ENCODE measurements around the gene P3H3. TPM values are rescaled to one million over a fixed set of nuclear protein-coding genes. Genes with fewer than 3 reads are reported as not detected.

P3H3 gene
- total and polyA plus RNA-seq, 9 of the 15 experiments (the other 6 are each of a cell fraction or from before 2014, with no cell fraction given), result 0.03 to 15.0 (median 4.8) TPM

DNA sequence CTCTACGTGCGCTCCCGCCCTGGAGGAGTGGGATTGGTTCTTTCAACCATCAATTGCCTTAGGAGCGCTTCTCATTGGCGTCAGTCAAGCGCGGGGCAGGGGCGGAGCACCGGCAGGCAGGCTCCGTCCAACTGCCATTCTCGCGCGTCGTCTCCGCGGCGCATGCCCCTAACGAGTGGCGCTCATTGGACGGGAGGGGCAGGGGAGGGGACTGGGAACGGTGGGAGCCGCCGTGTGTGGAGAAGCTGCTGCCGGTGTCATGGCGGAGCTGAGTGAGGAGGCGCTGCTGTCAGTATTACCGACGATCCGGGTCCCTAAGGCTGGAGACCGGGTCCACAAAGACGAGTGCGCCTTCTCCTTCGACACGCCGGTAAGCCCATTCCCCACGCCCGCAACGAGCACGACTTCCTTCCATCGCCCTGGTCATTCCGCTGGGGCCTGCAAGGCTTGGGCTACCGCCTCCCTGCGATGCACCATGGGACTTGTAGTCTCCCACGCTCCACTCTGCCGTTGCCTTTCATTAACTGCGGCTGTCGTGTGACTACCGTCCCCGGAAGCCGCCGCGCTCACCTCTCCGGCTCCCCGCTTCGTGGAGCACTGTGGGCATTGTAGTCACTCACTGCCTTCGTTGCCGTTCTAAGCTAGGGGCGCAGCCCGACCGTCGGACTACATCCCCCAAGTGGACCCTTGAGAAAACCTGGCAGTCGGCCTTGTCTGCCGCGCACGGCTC is 23.9 kb downstream of the P3H3 start, which contains the start of gene USP5 (continued):
- TF ChIP-seq MEF2D (tag; conservative IDR thresholded peaks at IDR 0.05; ENCODE audit: low read depth) (peak; percentile 85), MTA1 (IDR thresholded peaks at IDR 0.05; ENCODE audit: borderline replicate concordance) (peak; percentile 85; the same call in 1 of the 2 replicates), MTF1 (CRISPR knock-in tag; IDR thresholded peaks at IDR 0.05; ENCODE audit: borderline replicate concordance) (no peak), KDM4B (IDR thresholded peaks at IDR 0.05; ENCODE audit: borderline replicate concordance in 2 of 2, low read depth in 1 of 2) (peak in 1 of 2 experiments; percentile 88; a peak in 1 of 4 replicates), HSF4 (CRISPR knock-in tag; IDR thresholded peaks at IDR 0.05; ENCODE audit: borderline replicate concordance) (peak; percentile 69; the same call in 1 of the 2 replicates), POLR2B (IDR thresholded peaks at IDR 0.05; ENCODE audit: low read depth, partially characterized antibody) (peak; percentile 58), THRAP3 (IDR thresholded peaks at IDR 0.05; ENCODE audit: borderline replicate concordance) (no peak), CREBBP (IDR thresholded peaks at IDR 0.05; ENCODE audit: low read depth, low read length) (no peak), TCF7L2 (IDR thresholded peaks at IDR 0.05; ENCODE audit: low read depth, low read length) (no peak), NFIX (CRISPR knock-in tag; IDR thresholded peaks at IDR 0.05; ENCODE audit: low read depth) (no peak), U2AF2 (optimal IDR thresholded peaks at IDR 0.05; ENCODE audit: low read depth, low read length) (no peak), SP1 (CRISPR knock-in tag; IDR thresholded peaks at IDR 0.05) (peak; percentile 87), POLR2G (IDR thresholded peaks at IDR 0.05; ENCODE audit: low read depth, low read length) (peak; percentile 79), ZNF699 (CRISPR knock-in tag; IDR thresholded peaks at IDR 0.05; ENCODE audit: insufficient replicate concordance) (no peak), PKNOX1 (IDR thresholded peaks at IDR 0.05) (peak; percentile 98), ESRRB (CRISPR knock-in tag; IDR thresholded peaks at IDR 0.05; ENCODE audit: borderline replicate concordance) (no peak), ZNF311 (CRISPR knock-in tag; IDR thresholded peaks at IDR 0.05) (peak; percentile 95), EHMT2 (IDR thresholded peaks at IDR 0.05) (no peak), ID3 (CRISPR knock-in tag; IDR thresholded peaks at IDR 0.05) (no peak), ID3 (tag; IDR thresholded peaks at IDR 0.05) (peak; percentile 96), PTTG1 (tag; IDR thresholded peaks at IDR 0.05; ENCODE audit: low read depth) (peak; percentile 83), ZBTB17 (CRISPR knock-in tag; IDR thresholded peaks at IDR 0.05) (peak; percentile 92), ZNF668 (CRISPR knock-in tag; IDR thresholded peaks at IDR 0.05) (no peak), TRIM24 (IDR thresholded peaks at IDR 0.05) (no peak), GTF2F1 (IDR thresholded peaks at IDR 0.05; ENCODE audit: low read depth, low read length) (no peak), CHCHD3 (CRISPR knock-in tag; IDR thresholded peaks at IDR 0.05) (no peak)
- TF ChIP-seq, protein P1, sequence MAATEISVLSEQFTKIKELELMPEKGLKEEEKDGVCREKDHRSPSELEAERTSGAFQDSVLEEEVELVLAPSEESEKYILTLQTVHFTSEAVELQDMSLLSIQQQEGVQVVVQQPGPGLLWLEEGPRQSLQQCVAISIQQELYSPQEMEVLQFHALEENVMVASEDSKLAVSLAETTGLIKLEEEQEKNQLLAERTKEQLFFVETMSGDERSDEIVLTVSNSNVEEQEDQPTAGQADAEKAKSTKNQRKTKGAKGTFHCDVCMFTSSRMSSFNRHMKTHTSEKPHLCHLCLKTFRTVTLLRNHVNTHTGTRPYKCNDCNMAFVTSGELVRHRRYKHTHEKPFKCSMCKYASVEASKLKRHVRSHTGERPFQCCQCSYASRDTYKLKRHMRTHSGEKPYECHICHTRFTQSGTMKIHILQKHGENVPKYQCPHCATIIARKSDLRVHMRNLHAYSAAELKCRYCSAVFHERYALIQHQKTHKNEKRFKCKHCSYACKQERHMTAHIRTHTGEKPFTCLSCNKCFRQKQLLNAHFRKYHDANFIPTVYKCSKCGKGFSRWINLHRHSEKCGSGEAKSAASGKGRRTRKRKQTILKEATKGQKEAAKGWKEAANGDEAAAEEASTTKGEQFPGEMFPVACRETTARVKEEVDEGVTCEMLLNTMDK (IDR thresholded peaks at IDR 0.05; ENCODE audit: borderline replicate concordance, insufficient read depth, low read depth, low read length, poor library complexity, severe bottlenecking), result peak; percentile 1

Measured in K562 (cell line).